ENCODE measurements around the gene MAML2.

MAML2 gene

DNA sequence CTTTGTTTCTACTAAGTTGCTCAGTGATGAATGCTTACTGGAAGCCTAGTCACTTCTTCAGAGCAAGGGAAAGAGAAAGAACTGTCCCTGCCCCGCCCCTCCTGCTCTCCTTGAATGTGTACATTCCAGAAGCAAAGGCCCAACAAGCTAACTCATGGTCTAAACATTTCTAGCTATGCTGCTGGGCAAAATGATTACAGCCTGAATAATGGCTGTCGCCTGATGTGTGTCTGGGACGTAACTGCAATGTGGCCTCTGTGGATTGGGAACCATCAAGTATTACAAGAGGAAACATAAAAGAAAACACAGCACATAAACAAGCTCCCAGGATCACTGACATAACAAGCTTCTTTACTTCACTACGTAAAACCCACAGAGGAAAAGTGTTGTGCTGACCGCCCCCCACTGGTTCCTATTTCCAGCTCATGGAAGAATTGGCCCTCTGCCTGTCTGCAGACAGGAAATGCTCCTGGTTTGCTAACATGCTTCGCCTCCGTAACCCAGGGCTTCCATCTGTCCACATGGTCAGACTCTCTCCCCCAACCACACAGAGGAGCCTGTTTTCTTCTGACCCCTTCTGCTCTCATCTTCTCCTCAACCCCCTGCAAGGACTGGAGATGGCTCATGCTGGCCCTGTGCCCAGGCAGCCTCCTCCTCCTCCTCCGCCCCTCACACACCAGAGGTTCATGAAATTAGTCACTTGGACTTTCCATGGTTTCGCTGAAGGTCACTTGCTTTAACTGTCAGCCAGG lies 187.2 kb downstream of the MAML2 start:
- peak; percentile 39 for DNase-seq (ENCODE audit: low spot score)

DNA sequence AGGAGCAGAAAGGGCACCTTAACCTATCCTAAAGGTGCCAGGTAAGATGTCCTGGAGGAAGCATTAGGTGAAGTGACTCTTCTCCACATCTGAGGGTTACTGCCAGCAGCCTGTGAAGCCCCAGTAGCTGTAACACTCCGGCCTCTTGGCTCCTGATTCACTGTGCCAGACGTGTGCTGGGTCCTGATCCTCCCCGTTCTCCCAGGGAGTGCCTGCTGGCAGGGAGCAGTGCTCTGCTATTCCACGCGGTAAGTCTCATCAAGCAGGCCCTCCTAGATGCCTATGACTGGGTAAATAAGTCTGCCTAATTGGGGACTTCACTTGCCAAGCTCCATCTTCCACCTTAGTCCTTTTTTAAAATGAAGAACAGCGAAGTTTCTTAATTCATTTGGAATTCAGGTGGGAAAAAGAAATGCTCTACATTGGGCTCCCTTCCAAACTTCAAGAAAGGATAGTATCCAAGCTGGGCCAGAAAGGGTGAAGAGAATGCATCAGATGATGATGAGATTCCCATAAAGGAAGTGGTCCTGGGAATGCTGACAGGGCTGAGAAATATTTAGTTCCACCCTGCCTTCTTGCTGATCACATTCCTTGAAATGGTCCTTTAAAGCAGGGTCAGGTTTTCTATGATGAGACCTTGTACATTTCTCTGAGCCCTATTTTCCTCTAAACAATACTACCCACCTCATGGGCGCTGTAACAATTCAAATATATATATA lies 188.0 kb downstream of the MAML2 start:
- DNase-seq (ENCODE audit: low spot score): no peak

DNA sequence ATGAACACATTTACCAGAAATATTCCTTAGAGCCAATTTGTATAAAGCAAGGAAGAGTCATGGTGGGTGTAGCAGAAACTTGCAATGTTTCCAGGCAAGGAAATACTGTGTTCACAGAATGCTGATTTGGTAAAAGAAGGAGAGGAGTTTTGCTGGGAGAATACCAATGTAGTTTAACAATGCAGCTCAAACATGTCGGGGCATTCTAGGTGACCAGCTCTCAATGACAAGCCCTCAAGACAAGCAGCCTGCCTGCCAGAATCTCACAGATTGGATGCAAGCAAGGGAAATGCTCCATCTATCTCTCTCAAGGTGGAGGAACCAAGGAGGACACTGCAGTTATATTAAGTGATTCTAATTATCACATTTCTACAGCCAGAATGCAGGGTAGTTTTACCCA lies 190.4 kb downstream of the MAML2 start:
- no peak for DNase-seq (ENCODE audit: low spot score)

DNA sequence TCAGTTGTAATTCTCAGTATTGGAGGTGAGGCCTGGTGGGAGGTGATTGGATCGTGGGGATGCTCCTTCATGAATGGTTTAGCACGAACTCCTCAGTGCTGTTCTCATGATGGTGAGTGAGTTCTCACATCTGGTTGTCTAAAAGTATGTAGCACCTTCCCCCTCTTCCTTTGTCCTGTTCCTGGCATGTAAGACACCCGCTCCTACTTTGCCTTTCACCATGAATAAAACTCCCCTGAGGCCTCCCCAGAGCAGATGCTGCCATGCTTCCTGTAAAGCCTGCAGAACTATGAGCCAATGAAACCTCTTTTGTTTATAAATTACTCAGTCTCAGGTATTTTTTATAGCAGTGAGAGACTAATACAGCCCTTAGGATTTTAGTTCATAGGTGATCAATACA lies 191.5 kb downstream of the MAML2 start:
- no peak for DNase-seq (ENCODE audit: low spot score)

DNA sequence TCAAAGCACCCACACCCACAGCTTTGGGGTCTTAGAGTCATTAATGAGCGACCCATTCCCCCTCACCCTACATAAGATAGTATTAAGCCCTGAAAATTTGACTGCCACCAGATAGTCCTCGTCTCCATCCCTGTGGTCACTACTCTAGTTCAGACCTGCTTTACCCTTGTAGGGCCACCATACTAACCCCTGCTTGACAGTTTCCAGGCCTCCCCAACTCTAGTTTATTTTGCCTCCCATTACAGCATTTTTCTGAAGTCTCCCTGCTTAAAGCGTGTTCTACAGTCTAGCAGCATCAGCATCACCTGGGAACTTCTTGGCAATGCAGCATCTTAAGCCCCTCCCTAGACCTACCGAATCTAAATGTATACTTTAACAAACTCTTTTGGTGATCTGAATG lies 192.4 kb downstream of the MAML2 start:
- no peak for DNase-seq (ENCODE audit: low spot score)

DNA sequence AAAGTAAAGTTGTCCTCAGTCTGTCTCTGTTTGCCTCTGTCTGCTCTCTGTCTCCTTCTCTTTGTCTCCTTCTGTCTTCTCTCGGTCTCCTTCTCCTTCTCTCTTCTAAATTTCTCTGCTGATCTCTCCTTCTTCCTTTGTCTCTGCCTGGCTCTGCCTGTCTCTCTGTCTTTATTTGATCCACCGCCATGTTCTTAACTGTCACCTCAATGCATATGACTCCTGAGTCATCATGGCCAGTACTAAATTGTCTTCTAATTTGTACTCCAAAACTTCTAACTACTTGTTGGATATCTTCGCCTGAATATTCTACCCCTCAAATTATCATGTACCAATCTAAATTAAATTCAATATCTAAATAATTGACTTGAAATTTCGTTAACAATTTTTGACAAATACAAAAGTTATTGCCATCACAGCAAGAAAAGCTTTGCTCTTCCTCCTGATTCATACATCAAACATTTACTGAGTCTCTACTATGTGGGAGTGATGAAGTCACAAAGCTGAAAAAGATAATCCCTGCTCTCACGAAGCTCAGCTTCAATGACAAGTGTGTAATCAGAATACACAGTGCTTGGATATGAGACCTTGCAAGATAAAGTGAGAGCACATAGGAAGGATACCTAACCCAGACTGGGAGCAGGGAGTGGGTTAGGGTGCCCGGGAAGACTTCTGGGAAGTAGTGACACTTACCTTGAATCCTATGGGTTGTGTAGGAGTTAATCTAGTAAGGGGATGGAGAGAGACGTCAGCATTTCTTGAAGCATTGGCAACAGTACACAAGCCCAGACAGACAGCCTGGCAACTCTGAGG lies 193.0 kb downstream of the MAML2 start:
- DNase-seq (ENCODE audit: low spot score): no peak

DNA sequence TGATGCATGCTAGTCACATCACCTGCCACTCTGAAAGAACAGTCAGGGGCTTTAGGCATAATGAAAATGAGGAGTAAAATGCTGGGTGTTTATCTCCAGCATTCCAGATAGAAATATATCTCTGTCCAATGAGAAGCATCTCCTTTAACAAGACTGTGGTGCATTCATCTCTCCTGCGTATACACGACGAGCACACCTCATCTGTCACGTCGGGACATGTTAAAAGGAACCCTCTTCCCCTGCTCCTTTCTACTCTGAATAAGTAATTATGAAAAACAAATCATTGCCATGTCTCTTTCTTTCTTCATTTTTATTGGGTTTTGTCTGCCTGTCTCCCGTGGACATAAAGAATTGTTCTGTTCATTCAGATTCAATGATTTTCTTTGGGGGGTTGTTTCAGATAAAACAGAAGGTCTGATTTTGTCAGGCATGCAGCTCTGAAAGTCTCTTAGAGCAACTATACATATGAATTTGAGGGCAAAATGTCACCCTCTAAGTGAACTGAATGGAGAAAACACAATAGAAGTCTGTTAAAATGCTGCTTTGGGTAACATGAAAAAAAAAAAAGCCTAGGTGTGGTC lies 195.0 kb downstream of the MAML2 start:
- no peak for DNase-seq (ENCODE audit: low spot score)

DNA sequence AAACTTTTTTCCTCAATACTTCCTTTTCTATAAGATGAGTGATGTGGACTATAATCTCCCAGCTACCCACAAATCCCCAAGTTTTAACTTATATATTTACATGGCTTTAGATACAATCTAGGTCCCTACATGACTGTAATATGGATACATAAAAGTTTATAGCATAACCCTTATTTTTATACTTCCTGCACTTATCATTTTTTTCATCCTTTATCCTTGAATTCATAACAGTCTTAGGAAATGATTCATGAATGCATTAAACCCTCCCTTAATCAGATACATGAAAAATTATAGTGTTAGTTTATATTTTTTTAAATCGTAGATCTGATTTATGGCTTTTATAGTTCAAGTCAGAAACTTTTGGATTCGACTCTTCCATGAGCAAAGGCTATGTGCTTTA lies 195.8 kb downstream of the MAML2 start:
- no peak for DNase-seq (ENCODE audit: low spot score)

DNA sequence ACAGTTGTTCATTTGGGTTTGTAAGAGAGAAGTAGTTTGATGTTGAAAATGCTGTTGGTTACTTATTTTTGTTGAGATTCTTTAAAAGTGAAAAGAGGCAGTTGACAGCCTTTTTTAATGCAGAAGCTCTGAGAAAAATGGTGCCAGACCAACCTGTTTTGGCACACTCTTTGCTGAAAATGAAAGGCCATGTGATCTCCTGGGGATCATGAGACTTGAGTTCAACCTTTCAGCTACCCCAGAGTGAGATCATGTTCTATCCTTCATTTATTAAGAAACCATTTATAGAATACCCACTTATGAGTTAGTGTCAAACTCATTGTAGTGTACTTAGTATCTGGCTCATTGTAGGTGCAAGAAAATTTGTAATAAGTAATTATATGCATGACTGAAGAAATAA lies 196.2 kb downstream of the MAML2 start:
- no peak for DNase-seq (ENCODE audit: low spot score)

DNA sequence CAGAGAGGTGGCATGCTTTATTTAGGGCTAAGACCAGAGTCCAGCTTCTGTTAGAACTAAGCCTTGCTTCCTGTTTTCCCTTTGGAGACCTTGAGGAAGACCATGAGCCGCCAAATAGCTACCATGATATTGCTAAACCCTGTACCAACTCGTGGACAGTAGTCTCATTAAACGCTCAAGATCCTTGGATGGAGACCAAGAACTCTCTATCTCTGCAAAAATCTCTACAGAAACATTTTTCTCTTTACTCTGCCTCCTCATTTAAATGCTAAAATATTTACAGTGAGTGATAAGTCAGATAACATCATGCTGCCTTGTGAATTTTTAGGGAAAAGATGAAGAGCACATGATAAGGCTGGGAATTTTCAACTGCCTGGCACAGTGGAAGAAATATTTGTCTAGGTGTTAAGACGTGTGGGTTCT lies 197.8 kb downstream of the MAML2 start:
- no peak for DNase-seq (ENCODE audit: low spot score)

DNA sequence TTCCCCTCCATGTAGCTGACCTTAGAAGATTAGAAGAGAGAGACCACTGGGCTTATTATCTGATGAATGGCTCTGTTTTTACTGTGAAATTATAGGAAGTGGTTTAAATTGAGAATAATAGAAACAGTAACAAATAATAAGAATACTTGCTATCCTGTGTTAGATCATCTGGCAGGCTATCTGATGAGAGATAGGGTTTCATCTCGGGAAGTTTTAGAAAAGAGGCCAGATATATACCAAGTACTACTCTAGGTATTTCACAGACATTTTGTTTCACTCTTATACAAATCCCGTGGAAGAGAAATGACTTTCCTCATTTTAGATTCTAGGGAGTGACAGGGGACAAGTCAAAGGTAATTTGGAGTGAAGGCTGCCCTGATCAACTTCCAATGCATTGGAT lies 198.4 kb downstream of the MAML2 start:
- no peak for DNase-seq (ENCODE audit: low spot score)

DNA sequence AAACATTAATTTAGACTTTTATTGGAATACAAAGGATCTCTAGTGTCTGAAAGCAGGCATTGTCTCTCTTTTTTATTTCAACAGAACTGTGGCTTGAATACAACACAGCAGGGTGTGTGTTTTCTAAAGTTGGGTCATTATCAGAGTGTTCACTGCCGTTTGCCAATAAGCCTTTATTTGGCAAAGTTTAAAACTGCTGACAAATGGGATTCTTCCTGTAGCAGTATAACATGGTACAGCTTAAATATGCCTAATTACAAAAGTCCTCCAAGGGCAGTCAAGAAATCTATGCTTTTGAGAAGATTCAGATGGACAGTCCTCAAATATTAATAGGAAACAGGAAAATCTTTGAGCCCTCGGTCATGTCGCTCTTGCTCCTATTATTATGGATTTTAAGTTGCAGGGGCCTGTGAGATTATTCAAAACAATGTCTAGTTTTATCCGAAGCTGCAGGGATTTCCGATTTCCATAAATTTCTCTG lies 199.9 kb downstream of the MAML2 start:
- DNase-seq (ENCODE audit: low spot score): no peak

DNA sequence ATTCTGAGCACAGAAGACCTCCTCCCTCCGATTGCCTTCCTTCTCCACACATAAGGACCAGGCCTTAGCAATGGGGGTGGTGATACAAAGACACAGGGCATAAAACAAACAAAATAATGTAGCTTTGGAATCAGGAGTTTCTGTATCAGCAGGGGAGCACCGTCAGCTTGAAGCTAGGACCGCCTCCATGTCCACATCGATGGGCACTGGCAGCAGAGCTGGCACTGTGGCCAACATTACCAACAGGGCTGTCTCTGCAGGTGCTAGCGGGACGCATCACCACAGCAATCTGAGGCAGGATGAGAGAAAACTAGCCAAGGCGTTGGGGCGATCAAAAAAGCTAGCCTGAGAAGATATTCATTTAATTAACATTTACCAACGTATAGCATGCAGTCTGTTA lies 201.4 kb downstream of the MAML2 start:
- DNase-seq (ENCODE audit: low spot score): no peak

DNA sequence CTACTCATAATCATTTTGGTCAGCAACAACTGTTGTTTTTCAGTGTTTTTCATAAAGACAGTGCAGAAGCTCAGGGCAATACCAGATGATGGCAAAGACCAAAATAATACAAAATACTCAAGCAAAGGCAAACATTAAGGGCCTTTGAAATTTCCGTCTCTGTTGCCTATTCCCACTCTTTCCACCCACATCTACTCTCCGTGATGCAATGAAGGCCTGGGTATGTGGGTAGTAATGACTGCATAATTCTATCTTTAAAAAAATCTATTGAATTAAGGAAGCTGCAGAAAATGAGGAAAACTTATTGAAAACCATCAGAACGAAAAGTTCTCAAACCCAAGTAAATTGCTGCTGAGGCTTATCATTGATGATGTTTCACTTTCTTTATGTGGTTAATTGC lies 203.3 kb downstream of the MAML2 start:
- no peak for DNase-seq (ENCODE audit: low spot score)

DNA sequence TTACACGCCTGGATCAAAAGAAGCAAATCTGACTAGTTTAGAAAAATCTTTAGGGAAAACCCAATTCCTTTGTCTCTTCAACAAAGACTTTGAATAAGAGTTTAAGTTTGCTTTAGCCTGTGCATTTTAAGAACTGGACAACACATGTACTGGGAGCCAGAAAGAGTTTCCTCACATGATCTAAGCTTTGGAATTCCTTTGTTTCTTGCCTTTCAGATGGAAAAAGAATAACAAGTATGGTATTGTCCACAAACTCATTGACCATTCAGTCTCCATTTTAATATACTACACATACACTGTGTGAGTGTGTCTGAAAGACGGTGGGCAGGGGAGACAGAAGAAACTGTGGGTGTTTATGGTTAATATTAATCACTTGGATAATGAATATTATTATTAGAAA lies 205.6 kb downstream of the MAML2 start:
- DNase-seq (ENCODE audit: low spot score): no peak

DNA sequence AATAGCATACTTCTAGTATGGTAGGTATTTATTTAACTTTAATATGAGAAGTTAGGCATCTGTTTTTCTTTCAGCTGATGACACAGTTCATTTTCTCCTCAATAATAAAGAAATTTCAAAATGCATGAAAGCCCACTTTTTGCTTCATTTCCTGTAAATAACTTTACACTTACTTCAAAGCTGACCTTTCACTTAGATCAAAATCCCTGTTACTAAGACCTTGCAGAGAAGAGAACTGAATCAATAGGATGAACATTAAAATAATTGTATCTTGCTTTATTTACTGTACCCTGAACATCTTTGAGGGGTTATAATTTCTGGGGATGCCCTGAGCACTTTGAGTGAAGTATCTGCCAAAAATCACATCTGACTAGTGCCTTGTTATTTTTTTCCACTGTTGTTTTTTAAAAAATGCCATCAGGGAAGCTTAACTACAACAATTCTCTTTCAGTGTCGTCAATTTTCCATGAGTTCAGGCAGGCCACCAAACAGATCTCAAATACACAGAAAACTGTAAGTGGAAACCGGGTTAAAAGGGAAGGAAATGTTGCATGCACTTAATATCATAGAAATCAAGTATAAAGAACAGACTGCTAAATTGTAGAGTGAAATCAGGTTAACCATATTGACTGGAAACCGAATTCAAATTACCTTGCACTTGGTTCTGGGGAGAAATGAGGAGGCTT lies 206.2 kb downstream of the MAML2 start:
- DNase-seq (ENCODE audit: low spot score): no peak

DNA sequence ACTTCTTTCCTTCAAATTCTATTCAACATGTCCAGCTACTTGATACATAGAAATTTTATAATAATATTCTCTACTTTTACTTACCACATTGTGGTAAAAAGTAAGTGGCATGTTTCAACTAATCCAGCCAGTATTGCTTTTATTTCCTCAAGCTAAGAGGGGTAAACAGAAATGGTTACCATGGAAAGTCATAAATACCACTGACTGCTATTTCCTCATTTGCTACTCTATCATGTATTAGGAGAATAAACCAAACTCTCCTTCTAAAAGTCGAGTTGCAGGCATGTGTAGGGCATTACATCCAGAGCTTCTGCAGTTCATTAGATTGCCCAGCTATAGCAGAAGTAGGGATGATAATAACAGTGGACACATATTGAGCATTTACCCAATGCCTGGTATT lies 208.4 kb downstream of the MAML2 start:
- DNase-seq (ENCODE audit: low spot score): no peak

DNA sequence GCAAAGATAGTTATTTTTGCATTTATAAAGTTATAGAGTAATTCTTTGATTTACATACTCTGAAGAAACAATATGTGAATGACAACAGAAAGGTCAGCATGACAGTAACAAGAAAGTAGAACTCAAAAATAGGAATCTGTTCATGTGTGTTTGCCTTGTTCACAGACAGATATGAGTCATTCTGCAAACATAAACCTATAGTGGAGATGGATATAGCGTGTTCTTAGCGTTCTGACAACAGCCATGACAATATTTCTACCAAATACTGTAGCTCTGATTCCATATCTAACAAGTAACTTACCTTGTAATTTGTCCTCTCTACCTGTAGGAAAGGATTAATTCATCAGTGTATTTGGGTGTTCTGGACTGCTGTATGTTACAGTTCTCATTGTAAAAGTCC lies 210.6 kb downstream of the MAML2 start:
- no peak for DNase-seq (ENCODE audit: low spot score)

DNA sequence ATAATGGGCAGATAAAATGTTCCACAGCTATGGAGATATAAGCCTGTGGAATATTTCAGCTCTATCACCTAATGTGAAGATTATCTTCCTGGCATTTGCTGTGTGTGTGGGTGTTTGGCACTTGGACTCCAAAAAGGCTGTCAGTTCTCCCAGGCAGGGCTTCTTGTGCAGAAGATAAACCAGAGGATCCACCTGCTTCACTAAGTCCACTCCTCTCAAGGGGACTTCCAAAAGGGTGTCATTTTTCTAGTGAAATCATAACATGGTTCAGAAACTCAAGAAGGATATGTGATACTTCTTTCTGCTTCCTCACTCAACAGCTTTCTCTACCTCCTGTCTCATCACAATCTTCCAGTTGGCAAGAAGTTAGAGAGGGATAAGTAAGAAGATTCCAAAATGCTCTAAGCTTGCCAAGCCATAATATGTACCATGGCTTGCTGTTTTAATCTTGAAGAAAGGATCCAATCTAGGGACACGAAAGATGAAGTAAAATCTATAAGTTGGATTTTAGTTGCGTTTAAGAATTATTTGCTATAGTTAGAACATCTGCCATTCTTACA lies 212.9 kb downstream of the MAML2 start:
- no peak for DNase-seq (ENCODE audit: low spot score)

DNA sequence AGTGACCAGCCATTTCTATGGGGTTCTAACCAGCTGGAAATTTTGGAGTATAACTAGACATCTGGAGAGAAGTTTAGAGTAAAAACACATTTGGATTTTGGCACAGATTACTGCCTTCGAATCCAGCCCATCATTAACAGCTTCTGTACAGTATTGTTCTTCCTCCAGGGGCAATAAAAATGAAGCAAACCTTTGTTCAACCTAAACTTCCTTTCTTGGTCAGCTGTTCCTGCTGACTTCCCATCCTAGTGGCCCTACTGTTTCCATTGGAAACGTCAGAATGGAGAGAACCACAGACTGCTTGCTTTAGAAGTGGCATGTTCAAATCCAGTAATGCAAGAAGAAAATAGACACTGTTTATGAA lies 215.4 kb downstream of the MAML2 start:
- DNase-seq (ENCODE audit: low spot score): no peak

DNA sequence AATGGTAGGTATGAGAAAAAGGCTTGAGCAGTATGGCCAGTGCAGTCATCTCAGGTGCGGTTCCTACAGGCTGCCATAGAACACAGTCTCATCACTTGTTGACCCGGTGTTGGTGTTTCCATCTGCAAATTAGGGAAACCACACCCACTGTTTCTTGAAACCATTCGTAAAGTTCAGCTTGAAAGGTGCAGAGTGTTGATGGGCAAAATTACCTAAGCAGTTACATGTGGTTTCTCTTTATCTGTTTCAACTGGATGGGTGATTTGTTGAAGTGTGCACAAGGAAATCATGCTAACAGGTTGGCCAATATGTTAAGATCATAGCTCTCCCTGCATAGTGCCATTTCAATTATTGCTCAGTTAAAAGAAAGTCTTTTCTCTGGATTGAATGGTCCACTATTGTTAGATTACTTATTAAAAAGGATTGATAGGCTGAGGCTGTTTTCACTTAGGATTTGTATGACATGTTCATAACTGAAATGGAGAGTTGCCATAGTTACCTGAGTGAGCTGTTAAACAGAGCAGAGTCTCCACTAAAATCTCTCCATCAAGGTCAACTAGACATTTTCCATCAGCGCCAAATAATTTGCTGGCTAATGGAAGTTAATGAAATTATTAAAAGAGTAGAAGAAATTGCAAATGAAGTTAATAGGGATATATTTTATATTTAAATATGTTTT lies 215.9 kb downstream of the MAML2 start:
- DNase-seq (ENCODE audit: low spot score): no peak

All from SW480 (cell line).